K562 (cell line): ENCODE data around the gene MICOS13. TPM values are rescaled to one million over a fixed set of nuclear protein-coding genes. Genes with fewer than 3 reads are reported as not detected.

ENCODE experiments used
- ATF3 ChIP-seq, 2 experiments: fragments of 450-650 bp in 1 of 2; sonication (generic) in 1 of 2; formaldehyde crosslinking in 1 of 2; IDR thresholded peaks in 1 of 2; conservative IDR thresholded peaks in 1 of 2; 2 replicates each; pipeline versions ENCODE4 v1.6.1 to v1.8.1; 2016 to 2023; ENCODE audit warnings: mild to moderate bottlenecking in 2 of 2, moderate library complexity in 2 of 2, inconsistent platforms in 1 of 2, missing genetic modification reagents in 1 of 2
- BCOR ChIP-seq: fragments of 450-650 bp; IDR thresholded peaks from 2 replicates; pipeline ENCODE4 v1.6.1; 2016
- EP400 ChIP-seq: fragments of 450-650 bp; IDR thresholded peaks from 2 replicates; pipeline ENCODE4 v1.6.1; 2017; ENCODE audit warnings: antibody characterized with exemption, mild to moderate bottlenecking, moderate library complexity
- HIVEP1 ChIP-seq: fragments of 250-450 bp; sonication (Bioruptor Pico); IDR thresholded peaks from 2 replicates; pipeline ENCODE4 v1.4.0; 2020; ENCODE audit warnings: mild to moderate bottlenecking
- KLF13 ChIP-seq: fragments of 450-650 bp; IDR thresholded peaks from 2 replicates; pipeline ENCODE4 v1.6.1; 2016; ENCODE audit warnings: missing genetic modification characterization, low read depth, mild to moderate bottlenecking, missing compliant biosample characterization, moderate library complexity, borderline replicate concordance
- MCM3 ChIP-seq: fragments of 450-650 bp; IDR thresholded peaks from 2 replicates; pipeline ENCODE4 v1.6.1; 2016
- MXI1 ChIP-seq: IDR thresholded peaks from 2 replicates; pipeline ENCODE4 v1.6.1; 2011; ENCODE audit warnings: low read depth, mild to moderate bottlenecking, improper control_type of control experiment, low read length
- POLR2B ChIP-seq: fragments of 450-650 bp; IDR thresholded peaks from 2 replicates; pipeline ENCODE4 v1.6.1; 2018; ENCODE audit warnings: low read depth; ENCODE audit not compliant: partially characterized antibody
- RBM15 ChIP-seq: fragments of 200-400 bp; formaldehyde crosslinking; IDR thresholded peaks from 2 replicates; pipeline ENCODE4 v1.6.1; 2018; ENCODE audit warnings: mild to moderate bottlenecking, low read length, moderate library complexity; ENCODE audit not compliant: insufficient read depth
- SAP30 ChIP-seq: fragments of 200-600 bp; sonication (generic); IDR thresholded peaks from 2 replicates; pipeline ENCODE4 v1.6.1; 2012; ENCODE audit warnings: borderline replicate concordance, low read depth, mild to moderate bottlenecking, moderate library complexity, low read length, control low read depth, inconsistent platforms; ENCODE audit not compliant: insufficient read depth, poor library complexity, severe bottlenecking
- THRAP3 ChIP-seq: fragments of 450-650 bp; IDR thresholded peaks from 2 replicates; pipeline ENCODE4 v1.6.1; 2016; ENCODE audit warnings: mild to moderate bottlenecking, inconsistent platforms, borderline replicate concordance
- TSC22D4 ChIP-seq: fragments of 450-650 bp; IDR thresholded peaks from 2 replicates; pipeline ENCODE4 v1.6.1; 2016; ENCODE audit warnings: missing genetic modification characterization, missing biosample characterization, control low read depth
- ZBTB7A ChIP-seq: IDR thresholded peaks from 2 replicates; pipeline ENCODE4 v1.6.1; 2011; ENCODE audit warnings: low read depth, mild to moderate bottlenecking, low read length, moderate library complexity, borderline replicate concordance; ENCODE audit not compliant: control insufficient read depth
- ZNF174 ChIP-seq: fragments of 250-450 bp; sonication (Bioruptor Pico); IDR thresholded peaks from 2 replicates; pipeline ENCODE4 v1.4.0; 2020; ENCODE audit warnings: mild to moderate bottlenecking
- ZNF3 ChIP-seq: fragments of 250-450 bp; sonication (Bioruptor Pico); IDR thresholded peaks from 2 replicates; pipeline ENCODE4 v1.5.0; 2021; ENCODE audit warnings: mild to moderate bottlenecking, moderate library complexity
- ZNF347 ChIP-seq: fragments of 450-650 bp; formaldehyde crosslinking; IDR thresholded peaks from 2 replicates; pipeline ENCODE4 v1.4.0; 2020; ENCODE audit warnings: low read depth, mild to moderate bottlenecking, moderate library complexity
- ZNF395 ChIP-seq: fragments of 200-800 bp; sonication (Bioruptor generic); IDR thresholded peaks from 2 replicates; pipeline ENCODE4 v1.6.1; 2017; ENCODE audit warnings: missing genetic modification characterization, missing compliant biosample characterization
- ZNF398 ChIP-seq: fragments of 250-450 bp; sonication (Bioruptor Pico); IDR thresholded peaks from 2 replicates; pipeline ENCODE4 v1.8.0; 2021; ENCODE audit warnings: moderate library complexity, mild to moderate bottlenecking, inconsistent platforms
- ZNF717 ChIP-seq: fragments of 250-450 bp; sonication (Bioruptor Pico); IDR thresholded peaks from 2 replicates; pipeline ENCODE4 v1.5.0; 2021
- polyA plus RNA-seq, 8 experiments: library from polyadenylated mRNA; depleted of rRNA in 4 of 8; stranded (reverse) in 5 of 8; unstranded in 3 of 8; fragments of >200 nt; fragmentation: Nextera tagmentation in 2 of 8; fragmentation: Illumina TruSeq in 1 of 8; extraction: Ambion mirVana in 2 of 8; extraction: Trizol in 1 of 8; gene quantifications; 2 replicates each; pipeline versions ENCODE4 v1.2.1 to v1.2.3, GENCODE V29; 2011 to 2014; ENCODE audit warnings: inconsistent platforms in 1 of 8, missing spikeins in 1 of 8
- total RNA-seq, 7 experiments: library from RNA; depleted of rRNA in 6 of 7; stranded (reverse); fragments of >200 nt in 6 of 7; fragmentation: Illumina TruSeq in 2 of 7; extraction: Trizol in 2 of 7; gene quantifications; 2 replicates each; pipeline versions ENCODE4 v1.2.1 to v1.2.3, GENCODE V29; 2011 to 2021; ENCODE audit warnings: low replicate concordance in 1 of 7
- TF ChIP-seq, protein P1 (sequence below): IDR thresholded peaks from 2 replicates; pipeline ENCODE4 v1.6.1; 2011; ENCODE audit warnings: borderline replicate concordance, low read depth, mild to moderate bottlenecking, moderate library complexity, low read length; ENCODE audit not compliant: insufficient read depth, poor library complexity, severe bottlenecking
- TF ChIP-seq, protein P2 (sequence below): fragments of 250-450 bp; sonication (Bioruptor Pico); IDR thresholded peaks from 2 replicates; pipeline ENCODE4 v1.5.0; 2020; ENCODE audit warnings: mild to moderate bottlenecking

The MICOS13 gene
- total and polyA plus RNA-seq, 9 of the 15 experiments (the other 6 are each of a cell fraction or from before 2014, with no cell fraction given) = 15.5 to 220 (median 49.4) TPM

DNA sequence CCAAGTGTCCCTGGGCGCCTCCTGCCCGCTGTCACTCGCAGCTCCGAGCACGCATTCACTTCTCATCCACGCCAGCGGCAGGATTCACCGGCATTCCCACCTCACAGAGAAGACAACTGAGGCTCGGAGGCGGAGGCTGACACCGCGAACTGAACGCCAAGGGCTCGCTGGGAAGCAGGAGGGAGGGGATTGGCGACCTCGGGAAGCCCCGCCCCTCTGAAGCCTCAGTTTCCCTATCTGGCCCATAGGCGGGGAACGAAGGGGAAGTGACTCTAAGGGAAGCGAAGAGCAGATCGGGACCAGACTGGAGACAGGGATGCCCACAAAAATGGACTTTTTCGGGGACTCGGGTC lies 256 bp downstream of the MICOS13 start (continued):
- TF ChIP-seq, protein P1, sequence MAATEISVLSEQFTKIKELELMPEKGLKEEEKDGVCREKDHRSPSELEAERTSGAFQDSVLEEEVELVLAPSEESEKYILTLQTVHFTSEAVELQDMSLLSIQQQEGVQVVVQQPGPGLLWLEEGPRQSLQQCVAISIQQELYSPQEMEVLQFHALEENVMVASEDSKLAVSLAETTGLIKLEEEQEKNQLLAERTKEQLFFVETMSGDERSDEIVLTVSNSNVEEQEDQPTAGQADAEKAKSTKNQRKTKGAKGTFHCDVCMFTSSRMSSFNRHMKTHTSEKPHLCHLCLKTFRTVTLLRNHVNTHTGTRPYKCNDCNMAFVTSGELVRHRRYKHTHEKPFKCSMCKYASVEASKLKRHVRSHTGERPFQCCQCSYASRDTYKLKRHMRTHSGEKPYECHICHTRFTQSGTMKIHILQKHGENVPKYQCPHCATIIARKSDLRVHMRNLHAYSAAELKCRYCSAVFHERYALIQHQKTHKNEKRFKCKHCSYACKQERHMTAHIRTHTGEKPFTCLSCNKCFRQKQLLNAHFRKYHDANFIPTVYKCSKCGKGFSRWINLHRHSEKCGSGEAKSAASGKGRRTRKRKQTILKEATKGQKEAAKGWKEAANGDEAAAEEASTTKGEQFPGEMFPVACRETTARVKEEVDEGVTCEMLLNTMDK = no peak
- TF ChIP-seq ZNF395 (no peak), ZNF398 (CRISPR knock-in tag) (no peak), BCOR (peak; percentile 98), POLR2B (peak; percentile 81), ZNF347 (CRISPR knock-in tag) (no peak), MCM3 (no peak), EP400 (no peak; the same call in 1 of the 2 replicates), ZBTB7A (no peak), ZNF717 (no peak), KLF13 (tag) (no peak; the same call in 1 of the 2 replicates), RBM15 (no peak), ATF3 (IDR thresholded peaks at IDR 0.05) (no peak), ATF3 (CRISPR knock-in tag; conservative IDR thresholded peaks at IDR 0.05) (no peak), SAP30 (peak; percentile 76), TSC22D4 (tag) (no peak), ZNF174 (CRISPR knock-in tag) (no peak), ZNF3 (CRISPR knock-in tag) (no peak), MXI1 (no peak), THRAP3 (no peak), HIVEP1 (CRISPR knock-in tag) (0 out of 2 replicates have a peak, but pooled peaks have one; percentile 27)
- TF ChIP-seq, protein P2, sequence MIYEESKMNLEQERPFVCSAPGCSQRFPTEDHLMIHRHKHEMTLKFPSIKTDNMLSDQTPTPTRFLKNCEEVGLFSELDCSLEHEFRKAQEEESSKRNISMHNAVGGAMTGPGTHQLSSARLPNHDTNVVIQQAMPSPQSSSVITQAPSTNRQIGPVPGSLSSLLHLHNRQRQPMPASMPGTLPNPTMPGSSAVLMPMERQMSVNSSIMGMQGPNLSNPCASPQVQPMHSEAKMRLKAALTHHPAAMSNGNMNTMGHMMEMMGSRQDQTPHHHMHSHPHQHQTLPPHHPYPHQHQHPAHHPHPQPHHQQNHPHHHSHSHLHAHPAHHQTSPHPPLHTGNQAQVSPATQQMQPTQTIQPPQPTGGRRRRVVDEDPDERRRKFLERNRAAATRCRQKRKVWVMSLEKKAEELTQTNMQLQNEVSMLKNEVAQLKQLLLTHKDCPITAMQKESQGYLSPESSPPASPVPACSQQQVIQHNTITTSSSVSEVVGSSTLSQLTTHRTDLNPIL (CRISPR knock-in tag) = peak; percentile 59; the same call in 1 of the 2 replicates
